ENCODE data around the gene MED12L. TPM values are rescaled to one million over a fixed set of nuclear protein-coding genes. Genes with fewer than 3 reads are reported as not detected.

Gene MED12L
- total and polyA plus RNA-seq, 2 donors (not counting 1 experiment from before 2014, with no cell fraction given), result 0.94 to 4.3 TPM

- no peaks in the 10 kb centered on the region for H3K79me2 ChIP-seq (ENCODE audit: control insufficient read depth, insufficient read depth, low read length)
- TF ChIP-seq CTCF (conservative IDR thresholded peaks at IDR 0.05 in 1 of 2, IDR thresholded peaks at IDR 0.05 in 1 of 2; ENCODE audit: low read depth in 1 of 2, low read length in 2 of 2) (no peak), EZH2 (IDR thresholded peaks at IDR 0.05; ENCODE audit: low read length, missing control alignments) (no peak)
- no peak for DNase-seq (ENCODE audit: low read depth in 2 of 2)
- H3K9ac ChIP-seq (ENCODE audit: insufficient read depth, low read length), result no peak overlapping the region
- no peak overlapping the region for H3K27ac ChIP-seq (ENCODE audit: insufficient read depth, low read length)
- no peak overlapping the region for H2AFZ ChIP-seq (ENCODE audit: low read length)
- no peaks in the 10 kb centered on the region for H4K20me1 ChIP-seq (ENCODE audit: control insufficient read depth, extremely low read depth, insufficient read depth, low read length)
- no peak overlapping the region for H3K4me3 ChIP-seq (replicated peaks in 1 of 4; ENCODE audit: control extremely low read depth in 1 of 4, insufficient read depth in 1 of 4, low read depth in 3 of 4, low read length in 4 of 4)
- no peaks in the 10 kb centered on the region for H3K4me1 ChIP-seq (ENCODE audit: control insufficient read depth, extremely low read depth, insufficient read depth, low read length)
- H3K9me3 ChIP-seq (ENCODE audit: control insufficient read depth, insufficient read depth, low read depth, low read length), result no peaks in the 10 kb centered on the region
- no peak overlapping the region for H3K4me2 ChIP-seq (ENCODE audit: extremely low read depth, insufficient read depth, low read length)
- H3K27me3 ChIP-seq (ENCODE audit: control insufficient read depth, insufficient read depth, low read length), result no peaks in the 10 kb centered on the region
- no peaks in the 10 kb centered on the region for H3K36me3 ChIP-seq (ENCODE audit: control insufficient read depth, insufficient read depth, low read length)
These were observed 105.6 kb downstream of the MED12L start for GRCh38 chr3:151191095-151191494.

GRCh38 chr3:151192545-151192944, 107.1 kb downstream of the MED12L start:
- Histone ChIP-seq H2AFZ (ENCODE audit: low read length) (no peak overlapping the region), H3K4me2 (ENCODE audit: extremely low read depth, insufficient read depth, low read length) (no peak overlapping the region), H3K9me3 (ENCODE audit: control insufficient read depth, insufficient read depth, low read depth, low read length) (no peaks in the 10 kb centered on the region), H3K4me1 (ENCODE audit: control insufficient read depth, extremely low read depth, insufficient read depth, low read length) (no peaks in the 10 kb centered on the region), H3K36me3 (ENCODE audit: control insufficient read depth, insufficient read depth, low read length) (no peaks in the 10 kb centered on the region), H3K79me2 (ENCODE audit: control insufficient read depth, insufficient read depth, low read length) (no peaks in the 10 kb centered on the region), H3K4me3 (replicated peaks in 1 of 4; ENCODE audit: control extremely low read depth in 1 of 4, insufficient read depth in 1 of 4, low read depth in 3 of 4, low read length in 4 of 4) (no peak overlapping the region), H3K9ac (ENCODE audit: insufficient read depth, low read length) (no peak overlapping the region), H3K27me3 (ENCODE audit: control insufficient read depth, insufficient read depth, low read length) (no peaks in the 10 kb centered on the region), H3K27ac (ENCODE audit: insufficient read depth, low read length) (no peak overlapping the region), H4K20me1 (ENCODE audit: control insufficient read depth, extremely low read depth, insufficient read depth, low read length) (no peaks in the 10 kb centered on the region)
- no peak for DNase-seq (ENCODE audit: low read depth in 2 of 2)
- TF ChIP-seq EZH2 (IDR thresholded peaks at IDR 0.05; ENCODE audit: low read length, missing control alignments) (no peak), CTCF (conservative IDR thresholded peaks at IDR 0.05 in 1 of 2, IDR thresholded peaks at IDR 0.05 in 1 of 2; ENCODE audit: low read depth in 1 of 2, low read length in 2 of 2) (no peak)

- Histone ChIP-seq H3K79me2 (ENCODE audit: control insufficient read depth, insufficient read depth, low read length) (no peaks in the 10 kb centered on the region), H2AFZ (ENCODE audit: low read length) (no peak overlapping the region), H3K27me3 (ENCODE audit: control insufficient read depth, insufficient read depth, low read length) (no peaks in the 10 kb centered on the region), H3K9me3 (ENCODE audit: control insufficient read depth, insufficient read depth, low read depth, low read length) (no peaks in the 10 kb centered on the region), H3K36me3 (ENCODE audit: control insufficient read depth, insufficient read depth, low read length) (no peaks in the 10 kb centered on the region), H3K4me1 (ENCODE audit: control insufficient read depth, extremely low read depth, insufficient read depth, low read length) (no peaks in the 10 kb centered on the region), H3K9ac (ENCODE audit: insufficient read depth, low read length) (no peak overlapping the region), H3K4me3 (replicated peaks in 1 of 4; ENCODE audit: control extremely low read depth in 1 of 4, insufficient read depth in 1 of 4, low read depth in 3 of 4, low read length in 4 of 4) (no peak overlapping the region), H4K20me1 (ENCODE audit: control insufficient read depth, extremely low read depth, insufficient read depth, low read length) (no peaks in the 10 kb centered on the region), H3K4me2 (ENCODE audit: extremely low read depth, insufficient read depth, low read length) (no peak overlapping the region), H3K27ac (ENCODE audit: insufficient read depth, low read length) (no peak overlapping the region)
- DNase-seq (ENCODE audit: low read depth in 2 of 2), result no peak
- TF ChIP-seq CTCF (conservative IDR thresholded peaks at IDR 0.05 in 1 of 2, IDR thresholded peaks at IDR 0.05 in 1 of 2; ENCODE audit: low read depth in 1 of 2, low read length in 2 of 2) (no peak), EZH2 (IDR thresholded peaks at IDR 0.05; ENCODE audit: low read length, missing control alignments) (no peak)
These were observed 110.4 kb downstream of the MED12L start for GRCh38 chr3:151195826-151196225.

Measured in fibroblast of lung (primary cell).